Measurements from ENCODE around the gene C17orf78.
"Not testable (repeated sequence)": the region's sequence is repeated elsewhere in the genome, so short reads cannot be mapped to it uniquely, and the experiment has no call there.

C17orf78 gene

GRCh38 chr17:37441369-37442014 lies 65.7 kb downstream of the C17orf78 start:
- DNase-seq = not testable (repeated sequence)

All from NCI-H1417 (cell line).